ENCODE results near the gene BRD4.

DNA sequence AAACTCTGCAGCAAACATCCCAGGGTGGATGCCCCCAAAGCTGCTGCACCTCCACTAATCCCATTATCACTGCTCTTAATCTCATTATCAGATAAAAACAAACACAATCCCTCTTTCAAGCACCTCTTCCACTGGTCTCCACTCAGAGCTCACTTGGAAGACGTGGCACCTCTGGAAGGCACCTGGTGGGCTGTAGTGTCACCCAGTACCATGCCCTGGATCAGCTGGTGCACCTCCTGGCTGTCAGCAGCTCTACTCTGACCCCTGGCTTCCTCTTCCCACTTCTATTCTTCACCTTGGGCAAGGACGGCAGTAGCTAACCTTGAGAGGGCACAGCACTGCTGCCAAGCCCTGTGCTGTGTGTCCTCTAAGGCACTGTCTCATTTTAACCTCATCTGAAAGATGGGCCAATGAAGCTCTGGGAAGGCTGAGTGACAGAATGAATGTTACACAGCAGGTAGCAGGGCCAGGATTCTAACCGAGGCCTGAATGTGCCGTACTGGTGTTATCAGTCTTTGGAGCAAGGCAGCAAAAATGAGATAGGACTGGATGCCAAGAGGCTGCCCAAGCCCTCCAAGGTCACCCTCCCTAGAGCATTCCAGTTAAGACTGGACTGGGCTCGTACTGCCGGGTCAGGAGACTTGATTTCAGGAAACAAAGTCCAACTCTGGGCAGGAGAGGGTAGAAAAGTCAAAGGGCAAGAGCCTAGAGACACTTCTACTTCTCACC is 7.4 kb downstream of the BRD4 start:
- TF ChIP-seq, protein P1, sequence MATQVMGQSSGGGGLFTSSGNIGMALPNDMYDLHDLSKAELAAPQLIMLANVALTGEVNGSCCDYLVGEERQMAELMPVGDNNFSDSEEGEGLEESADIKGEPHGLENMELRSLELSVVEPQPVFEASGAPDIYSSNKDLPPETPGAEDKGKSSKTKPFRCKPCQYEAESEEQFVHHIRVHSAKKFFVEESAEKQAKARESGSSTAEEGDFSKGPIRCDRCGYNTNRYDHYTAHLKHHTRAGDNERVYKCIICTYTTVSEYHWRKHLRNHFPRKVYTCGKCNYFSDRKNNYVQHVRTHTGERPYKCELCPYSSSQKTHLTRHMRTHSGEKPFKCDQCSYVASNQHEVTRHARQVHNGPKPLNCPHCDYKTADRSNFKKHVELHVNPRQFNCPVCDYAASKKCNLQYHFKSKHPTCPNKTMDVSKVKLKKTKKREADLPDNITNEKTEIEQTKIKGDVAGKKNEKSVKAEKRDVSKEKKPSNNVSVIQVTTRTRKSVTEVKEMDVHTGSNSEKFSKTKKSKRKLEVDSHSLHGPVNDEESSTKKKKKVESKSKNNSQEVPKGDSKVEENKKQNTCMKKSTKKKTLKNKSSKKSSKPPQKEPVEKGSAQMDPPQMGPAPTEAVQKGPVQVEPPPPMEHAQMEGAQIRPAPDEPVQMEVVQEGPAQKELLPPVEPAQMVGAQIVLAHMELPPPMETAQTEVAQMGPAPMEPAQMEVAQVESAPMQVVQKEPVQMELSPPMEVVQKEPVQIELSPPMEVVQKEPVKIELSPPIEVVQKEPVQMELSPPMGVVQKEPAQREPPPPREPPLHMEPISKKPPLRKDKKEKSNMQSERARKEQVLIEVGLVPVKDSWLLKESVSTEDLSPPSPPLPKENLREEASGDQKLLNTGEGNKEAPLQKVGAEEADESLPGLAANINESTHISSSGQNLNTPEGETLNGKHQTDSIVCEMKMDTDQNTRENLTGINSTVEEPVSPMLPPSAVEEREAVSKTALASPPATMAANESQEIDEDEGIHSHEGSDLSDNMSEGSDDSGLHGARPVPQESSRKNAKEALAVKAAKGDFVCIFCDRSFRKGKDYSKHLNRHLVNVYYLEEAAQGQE (IDR thresholded peaks at IDR 0.05; ENCODE audit: insufficient read depth in 1 of 2, low read depth in 2 of 2, low read length in 2 of 2) = no peak
- no peak for TF ChIP-seq POLR2AphosphoS5 (IDR thresholded peaks at IDR 0.05; ENCODE audit: low read depth, low read length)
- no peak for TF ChIP-seq TAF1 (IDR thresholded peaks at IDR 0.05; ENCODE audit: borderline replicate concordance, insufficient read depth, low read length)
